Measurements from ENCODE around the gene ABCC12. TPM values are rescaled to one million over a fixed set of nuclear protein-coding genes. Genes with fewer than 3 reads are reported as not detected.

The ABCC12 gene
- total RNA-seq, 1 donor from 2014 or later = not detected

- Mint-ChIP-seq H3K27me3 (ENCODE audit: low read depth) (peaks cover 6% of the 10 kb centered on the region), H3K36me3 (ENCODE audit: low read depth) (no peaks in the 10 kb centered on the region), H3K4me3 (ENCODE audit: low read depth) (no peak overlapping the region), H3K4me1 (ENCODE audit: low read depth) (peaks cover 20% of the 10 kb centered on the region), H3K27ac (peak overlapping the region; percentile 64), H3K9me3 (no peaks in the 10 kb centered on the region)
- DNase-seq (ENCODE audit: low spot score) = no peak
- intact Hi-C loops (cut with micrococcal nuclease) = loop anchor here (2.0 to 10.0 kb wide), 2 partner anchors 36 to 408 kb away; no protein-coding TSS in a partner anchor
These were observed 32.5 kb downstream of the ABCC12 start for GRCh38 chr16:48123104-48123788.

- DNase-seq (ENCODE audit: low spot score) = no peak
- no peak overlapping the region for H3K4me3 Mint-ChIP-seq (ENCODE audit: low read depth)
- H3K4me1 Mint-ChIP-seq (ENCODE audit: low read depth) = peaks cover 20% of the 10 kb centered on the region
- no peaks in the 10 kb centered on the region for H3K9me3 Mint-ChIP-seq
- intact Hi-C loops (cut with micrococcal nuclease) = loop anchor here (10.0 kb wide), 1 partner anchor 406 kb away; no protein-coding TSS in a partner anchor
- H3K27ac Mint-ChIP-seq = no peak overlapping the region
- H3K27me3 Mint-ChIP-seq (ENCODE audit: low read depth) = peaks cover 6% of the 10 kb centered on the region
- H3K36me3 Mint-ChIP-seq (ENCODE audit: low read depth) = no peaks in the 10 kb centered on the region
These were observed 34.5 kb downstream of the ABCC12 start for GRCh38 chr16:48121276-48121675.

- intact Hi-C loops (cut with micrococcal nuclease) = no loop called here
- H3K4me1 Mint-ChIP-seq (ENCODE audit: low read depth) = peaks cover 17% of the 10 kb centered on the region
- H3K9me3 Mint-ChIP-seq = no peaks in the 10 kb centered on the region
These were observed 37.0 kb downstream of the ABCC12 start for GRCh38 chr16:48118841-48119240.

GRCh38 chr16:48117217-48118105 is 38.3 kb downstream of the ABCC12 start:
- H3K27me3 Mint-ChIP-seq (ENCODE audit: low read depth) = peaks cover 3% of the 10 kb centered on the region
- no peaks in the 10 kb centered on the region for H3K9me3 Mint-ChIP-seq
- peak; percentile 36 for DNase-seq (ENCODE audit: low spot score)
- no peak overlapping the region for H3K27ac Mint-ChIP-seq
- no peak overlapping the region for H3K4me3 Mint-ChIP-seq (ENCODE audit: low read depth)
- H3K36me3 Mint-ChIP-seq (ENCODE audit: low read depth) = no peaks in the 10 kb centered on the region
- intact Hi-C loops (cut with micrococcal nuclease) = loop anchor here (2.0 kb wide), 1 partner anchor 977 kb away; no protein-coding TSS in a partner anchor
- H3K4me1 Mint-ChIP-seq (ENCODE audit: low read depth) = peaks cover 6% of the 10 kb centered on the region

More at GRCh38 chr16:48118841-48119240, 37.0 kb downstream of the ABCC12 start:
- Mint-ChIP-seq H3K4me3 (ENCODE audit: low read depth) (no peak overlapping the region), H3K36me3 (ENCODE audit: low read depth) (no peaks in the 10 kb centered on the region), H3K27me3 (ENCODE audit: low read depth) (peaks cover 3% of the 10 kb centered on the region), H3K27ac (no peak overlapping the region)
- no peak for DNase-seq (ENCODE audit: low spot score)

- Mint-ChIP-seq H3K4me1 (ENCODE audit: low read depth) (peaks cover 4% of the 10 kb centered on the region), H3K27me3 (ENCODE audit: low read depth) (peaks cover 3% of the 10 kb centered on the region), H3K9me3 (no peaks in the 10 kb centered on the region), H3K4me3 (ENCODE audit: low read depth) (no peak overlapping the region), H3K36me3 (ENCODE audit: low read depth) (no peaks in the 10 kb centered on the region), H3K27ac (no peak overlapping the region)
- intact Hi-C loops (cut with micrococcal nuclease) = no loop called here
- DNase-seq (ENCODE audit: low spot score) = no peak
These were observed 40.5 kb downstream of the ABCC12 start for GRCh38 chr16:48115299-48115698.

GRCh38 chr16:48114410-48114809 is 41.4 kb downstream of the ABCC12 start:
- no peaks in the 10 kb centered on the region for H3K36me3 Mint-ChIP-seq (ENCODE audit: low read depth)
- no peaks in the 10 kb centered on the region for H3K27me3 Mint-ChIP-seq (ENCODE audit: low read depth)
- H3K4me3 Mint-ChIP-seq (ENCODE audit: low read depth) = no peak overlapping the region
- H3K9me3 Mint-ChIP-seq = no peaks in the 10 kb centered on the region
- DNase-seq (ENCODE audit: low spot score) = no peak
- peaks cover 4% of the 10 kb centered on the region for H3K4me1 Mint-ChIP-seq (ENCODE audit: low read depth)
- intact Hi-C loops (cut with micrococcal nuclease) = no loop called here
- H3K27ac Mint-ChIP-seq = no peak overlapping the region

GRCh38 chr16:48113471-48113870 is 42.3 kb downstream of the ABCC12 start:
- no peak overlapping the region for H3K4me3 Mint-ChIP-seq (ENCODE audit: low read depth)
- DNase-seq (ENCODE audit: low spot score) = no peak
- no peaks in the 10 kb centered on the region for H3K4me1 Mint-ChIP-seq (ENCODE audit: low read depth)
- no peaks in the 10 kb centered on the region for H3K27me3 Mint-ChIP-seq (ENCODE audit: low read depth)
- no peak overlapping the region for H3K27ac Mint-ChIP-seq
- intact Hi-C loops (cut with micrococcal nuclease) = no loop called here
- H3K36me3 Mint-ChIP-seq (ENCODE audit: low read depth) = no peaks in the 10 kb centered on the region
- H3K9me3 Mint-ChIP-seq = no peaks in the 10 kb centered on the region

GRCh38 chr16:48113001-48113400 is 42.8 kb downstream of the ABCC12 start:
- H3K27me3 Mint-ChIP-seq (ENCODE audit: low read depth) = no peaks in the 10 kb centered on the region
- H3K4me1 Mint-ChIP-seq (ENCODE audit: low read depth) = no peaks in the 10 kb centered on the region
- no peak overlapping the region for H3K27ac Mint-ChIP-seq
- H3K36me3 Mint-ChIP-seq (ENCODE audit: low read depth) = no peaks in the 10 kb centered on the region
- H3K4me3 Mint-ChIP-seq (ENCODE audit: low read depth) = no peak overlapping the region
- DNase-seq (ENCODE audit: low spot score) = no peak
- intact Hi-C loops (cut with micrococcal nuclease) = no loop called here
- H3K9me3 Mint-ChIP-seq = no peaks in the 10 kb centered on the region

- Mint-ChIP-seq H3K9me3 (no peaks in the 10 kb centered on the region), H3K4me3 (ENCODE audit: low read depth) (no peak overlapping the region), H3K4me1 (ENCODE audit: low read depth) (no peaks in the 10 kb centered on the region), H3K27ac (no peak overlapping the region), H3K36me3 (ENCODE audit: low read depth) (no peaks in the 10 kb centered on the region), H3K27me3 (ENCODE audit: low read depth) (no peaks in the 10 kb centered on the region)
- intact Hi-C loops (cut with micrococcal nuclease) = no loop called here
- DNase-seq (ENCODE audit: low spot score) = no peak
These were observed 43.2 kb downstream of the ABCC12 start for GRCh38 chr16:48112600-48112999.

- Mint-ChIP-seq H3K9me3 (no peaks in the 10 kb centered on the region), H3K27me3 (ENCODE audit: low read depth) (no peaks in the 10 kb centered on the region), H3K4me3 (ENCODE audit: low read depth) (no peak overlapping the region), H3K27ac (no peak overlapping the region), H3K4me1 (ENCODE audit: low read depth) (no peaks in the 10 kb centered on the region), H3K36me3 (ENCODE audit: low read depth) (no peaks in the 10 kb centered on the region)
- intact Hi-C loops (cut with micrococcal nuclease) = no loop called here
- DNase-seq (ENCODE audit: low spot score) = no peak
These were observed 44.8 kb downstream of the ABCC12 start for GRCh38 chr16:48110982-48111381.

GRCh38 chr16:48110000-48110399 is 45.8 kb downstream of the ABCC12 start:
- no peak for DNase-seq (ENCODE audit: low spot score)
- H3K9me3 Mint-ChIP-seq = no peaks in the 10 kb centered on the region
- intact Hi-C loops (cut with micrococcal nuclease) = no loop called here
- no peaks in the 10 kb centered on the region for H3K27me3 Mint-ChIP-seq (ENCODE audit: low read depth)
- no peak overlapping the region for H3K4me3 Mint-ChIP-seq (ENCODE audit: low read depth)
- H3K4me1 Mint-ChIP-seq (ENCODE audit: low read depth) = no peaks in the 10 kb centered on the region
- no peak overlapping the region for H3K27ac Mint-ChIP-seq
- no peaks in the 10 kb centered on the region for H3K36me3 Mint-ChIP-seq (ENCODE audit: low read depth)

GRCh38 chr16:48109475-48109874 is 46.3 kb downstream of the ABCC12 start:
- Mint-ChIP-seq H3K9me3 (no peaks in the 10 kb centered on the region), H3K27me3 (ENCODE audit: low read depth) (no peaks in the 10 kb centered on the region), H3K4me1 (ENCODE audit: low read depth) (no peaks in the 10 kb centered on the region), H3K27ac (no peak overlapping the region), H3K36me3 (ENCODE audit: low read depth) (no peaks in the 10 kb centered on the region), H3K4me3 (ENCODE audit: low read depth) (no peak overlapping the region)
- intact Hi-C loops (cut with micrococcal nuclease) = no loop called here
- DNase-seq (ENCODE audit: low spot score) = no peak

- no peak overlapping the region for H3K27ac Mint-ChIP-seq
- H3K4me1 Mint-ChIP-seq (ENCODE audit: low read depth) = peaks cover 7% of the 10 kb centered on the region
- DNase-seq (ENCODE audit: low spot score) = no peak
- H3K4me3 Mint-ChIP-seq (ENCODE audit: low read depth) = no peak overlapping the region
- intact Hi-C loops (cut with micrococcal nuclease) = no loop called here
- no peaks in the 10 kb centered on the region for H3K36me3 Mint-ChIP-seq (ENCODE audit: low read depth)
- H3K9me3 Mint-ChIP-seq = no peaks in the 10 kb centered on the region
- H3K27me3 Mint-ChIP-seq (ENCODE audit: low read depth) = peaks cover 7% of the 10 kb centered on the region
These were observed 49.3 kb downstream of the ABCC12 start for GRCh38 chr16:48106446-48106845.
